Measurements from ENCODE around the gene AXIN1.

AXIN1 gene

DNA sequence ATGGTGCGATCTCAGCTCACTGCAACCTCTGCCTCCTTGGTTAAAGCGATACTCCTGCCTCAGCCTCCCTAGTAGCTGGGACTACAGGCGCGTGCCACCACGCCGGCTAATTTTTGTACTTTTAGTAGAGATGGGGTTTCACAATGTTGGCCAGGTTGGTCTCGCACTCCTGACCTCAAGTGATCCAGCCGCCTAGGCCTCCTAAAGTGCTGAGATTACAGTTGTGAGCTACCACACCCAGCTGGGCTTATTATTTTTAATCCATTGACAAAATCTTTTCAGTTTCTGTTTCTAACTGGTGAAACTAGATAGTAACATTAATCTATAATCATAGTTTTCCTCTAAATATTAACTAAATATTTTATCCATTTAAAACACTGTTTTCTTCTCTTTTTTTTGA, 112.0 kb downstream of the AXIN1 start:
- DNase-seq (ENCODE audit: low read depth) = no peak

GRCh38 chr16:239948-240277, 112.6 kb downstream of the AXIN1 start:
- DNase-seq (ENCODE audit: low read depth) = no peak

All from activated T-helper 9 cell treated with anti-CD3 and anti-CD28 coated beads, Interleukin-2, amount 50 U/mL, for 16 hours (primary cell).